Measurements from ENCODE around the gene DNM3. TPM values are rescaled to one million over a fixed set of nuclear protein-coding genes. Genes with fewer than 3 reads are reported as not detected.

Gene DNM3
- total RNA-seq, 1 donor from 2014 or later, result 1.8 TPM

GRCh38 chr1:171850651-171851350 lies 9.5 kb downstream of the DNM3 start:
- no peak overlapping the region for H3K4me3 ChIP-seq (ENCODE audit: low read depth, low read length)
- TF ChIP-seq, protein P1, sequence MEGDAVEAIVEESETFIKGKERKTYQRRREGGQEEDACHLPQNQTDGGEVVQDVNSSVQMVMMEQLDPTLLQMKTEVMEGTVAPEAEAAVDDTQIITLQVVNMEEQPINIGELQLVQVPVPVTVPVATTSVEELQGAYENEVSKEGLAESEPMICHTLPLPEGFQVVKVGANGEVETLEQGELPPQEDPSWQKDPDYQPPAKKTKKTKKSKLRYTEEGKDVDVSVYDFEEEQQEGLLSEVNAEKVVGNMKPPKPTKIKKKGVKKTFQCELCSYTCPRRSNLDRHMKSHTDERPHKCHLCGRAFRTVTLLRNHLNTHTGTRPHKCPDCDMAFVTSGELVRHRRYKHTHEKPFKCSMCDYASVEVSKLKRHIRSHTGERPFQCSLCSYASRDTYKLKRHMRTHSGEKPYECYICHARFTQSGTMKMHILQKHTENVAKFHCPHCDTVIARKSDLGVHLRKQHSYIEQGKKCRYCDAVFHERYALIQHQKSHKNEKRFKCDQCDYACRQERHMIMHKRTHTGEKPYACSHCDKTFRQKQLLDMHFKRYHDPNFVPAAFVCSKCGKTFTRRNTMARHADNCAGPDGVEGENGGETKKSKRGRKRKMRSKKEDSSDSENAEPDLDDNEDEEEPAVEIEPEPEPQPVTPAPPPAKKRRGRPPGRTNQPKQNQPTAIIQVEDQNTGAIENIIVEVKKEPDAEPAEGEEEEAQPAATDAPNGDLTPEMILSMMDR (conservative IDR thresholded peaks at IDR 0.05; ENCODE audit: low read depth, low read length), result peak; percentile 65
- peak; percentile 37 for DNase-seq (ENCODE audit: low read depth)

- H3K4me3 ChIP-seq (ENCODE audit: low read depth, low read length), result no peak overlapping the region
- TF ChIP-seq, protein P1 (conservative IDR thresholded peaks at IDR 0.05; ENCODE audit: low read depth, low read length), result no peak
- DNase-seq (ENCODE audit: low read depth), result no peak
Observed at GRCh38 chr1:171852272-171852671, 11.0 kb downstream of the DNM3 start.

GRCh38 chr1:171855381-171855780 lies 14.1 kb downstream of the DNM3 start:
- TF ChIP-seq, protein P1 (conservative IDR thresholded peaks at IDR 0.05; ENCODE audit: low read depth, low read length), result no peak
- no peak for DNase-seq (ENCODE audit: low read depth)

DNA sequence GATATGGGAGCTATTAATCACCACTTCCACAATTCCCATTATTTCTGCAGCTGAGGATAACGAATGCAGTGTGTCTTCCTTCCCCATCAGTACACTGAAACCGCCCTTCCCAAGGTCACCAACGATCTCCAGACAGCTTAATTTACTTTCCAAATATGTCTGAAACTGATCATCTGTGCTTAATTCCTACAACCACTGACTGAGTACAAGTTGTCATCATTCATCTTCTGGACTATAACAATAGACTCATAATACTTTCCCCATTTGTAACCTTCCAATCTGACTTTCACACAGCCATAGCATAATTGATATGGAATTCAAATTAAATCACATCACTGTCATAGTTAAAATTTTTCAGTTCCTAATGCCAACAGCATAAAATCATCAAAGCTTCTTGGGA lies 17.4 kb downstream of the DNM3 start:
- no peak overlapping the region for H3K4me3 ChIP-seq (ENCODE audit: low read depth, low read length)
- DNase-seq (ENCODE audit: low read depth), result no peak
- TF ChIP-seq, protein P1 (conservative IDR thresholded peaks at IDR 0.05; ENCODE audit: low read depth, low read length), result no peak

More at GRCh38 chr1:171855381-171855780, 14.1 kb downstream of the DNM3 start:
- H3K4me3 ChIP-seq (ENCODE audit: low read depth, low read length), result no peak overlapping the region

DNA sequence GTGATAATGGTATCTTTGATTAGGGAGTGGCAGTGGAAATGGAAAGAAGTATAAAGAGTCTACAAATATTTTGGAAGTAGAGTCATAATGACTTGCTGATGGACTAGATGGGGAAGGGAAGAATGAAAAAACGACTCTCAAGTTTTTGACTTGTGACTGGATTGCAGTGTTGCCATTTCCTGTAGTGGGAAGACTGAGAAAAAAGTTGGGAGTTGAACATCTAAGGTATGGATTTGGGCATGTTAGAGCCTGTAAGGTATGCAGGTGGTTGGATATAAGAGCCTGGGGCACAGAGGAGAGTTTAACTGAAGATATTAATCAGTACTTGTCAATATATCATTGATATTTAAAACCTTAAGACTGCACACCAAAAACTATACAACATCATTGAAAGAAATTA lies 19.4 kb downstream of the DNM3 start:
- no peak for DNase-seq (ENCODE audit: low read depth)

GRCh38 chr1:171863531-171863930 lies 22.2 kb downstream of the DNM3 start:
- no peak for DNase-seq (ENCODE audit: low read depth)
- TF ChIP-seq, protein P1 (conservative IDR thresholded peaks at IDR 0.05; ENCODE audit: low read depth, low read length), result no peak
- no peak overlapping the region for H3K4me3 ChIP-seq (ENCODE audit: low read depth, low read length)

More for the DNA sequence above, 19.4 kb downstream of the DNM3 start:
- TF ChIP-seq, protein P1 (conservative IDR thresholded peaks at IDR 0.05; ENCODE audit: low read depth, low read length), result no peak
- H3K4me3 ChIP-seq (ENCODE audit: low read depth, low read length), result no peak overlapping the region

DNA sequence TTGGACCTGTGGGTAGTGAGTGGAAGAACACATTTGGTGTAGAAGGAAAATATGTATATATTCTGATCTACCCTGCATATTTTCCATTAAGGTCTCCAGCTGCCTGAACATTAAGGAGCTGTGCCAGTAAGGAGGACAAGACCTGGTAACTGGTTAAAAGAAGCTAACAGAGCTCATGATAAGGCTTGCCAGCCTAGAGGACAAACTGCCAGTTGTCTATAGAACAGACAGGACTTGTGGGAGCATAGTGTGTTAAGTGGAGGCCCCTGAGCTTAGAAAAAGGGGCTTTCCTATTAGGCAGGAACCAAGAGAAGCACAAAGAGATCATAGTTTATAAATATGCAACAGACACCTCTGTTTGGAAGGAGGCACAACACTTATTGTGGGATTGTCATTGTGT lies 23.0 kb downstream of the DNM3 start:
- H3K4me3 ChIP-seq (ENCODE audit: low read depth, low read length), result no peak overlapping the region
- no peak for DNase-seq (ENCODE audit: low read depth)
- TF ChIP-seq, protein P1 (conservative IDR thresholded peaks at IDR 0.05; ENCODE audit: low read depth, low read length), result no peak

Data from epithelial cell of proximal tubule (primary cell).